ENCODE measurements around the gene PODXL2. TPM values are rescaled to one million over a fixed set of nuclear protein-coding genes. Genes with fewer than 3 reads are reported as not detected.

The PODXL2 gene
- total RNA-seq, 1 experiment from 2014 or later: 26.6 TPM

GRCh38 chr3:127585163-127585812 is 43.7 kb upstream of the PODXL2 start:
- no TSS peak for BruUV-seq (replicated peaks)
- no peaks in the 10 kb centered on the region for H3K27me3 ChIP-seq (replicated peaks; ENCODE audit: insufficient read depth, low read depth, low read length, poor library complexity)
- H3K36me3 ChIP-seq (ENCODE audit: insufficient read depth, low read length, poor library complexity, severe bottlenecking): no peaks in the 10 kb centered on the region
- no peak overlapping the region for H3K27ac ChIP-seq (ENCODE audit: low read depth, low read length, poor library complexity, severe bottlenecking)
- peaks cover 9% of the 10 kb centered on the region for H3K4me1 ChIP-seq (ENCODE audit: insufficient read depth, low read length, poor library complexity, severe bottlenecking)
- no peak overlapping the region for H3K4me3 ChIP-seq (ENCODE audit: low read depth, low read length, poor library complexity, severe bottlenecking)
- ChIA-PET CTCF (interaction anchor here (1.7 kb wide), 1 partner anchor 10 kb away, joined by 8 read pairs; no protein-coding TSS in a partner anchor), POLR2A (ENCODE audit: low non-redundant PET) (no interaction called here)
- no peak for TF ChIP-seq CTCF (conservative IDR thresholded peaks at IDR 0.05; ENCODE audit: low read depth, low read length)
- no peak for TF ChIP-seq EZH2 (IDR thresholded peaks at IDR 0.05; ENCODE audit: borderline replicate concordance, low read depth, low read length, poor library complexity, severe bottlenecking)
- DNase-seq (ENCODE audit: low spot score): no peak
- H3K9me3 ChIP-seq (ENCODE audit: low read depth, low read length, poor library complexity, severe bottlenecking): no peaks in the 10 kb centered on the region
- intact Hi-C loops (cut with micrococcal nuclease; ENCODE audit: unreplicated experiment): no loop called here

GRCh38 chr3:127585813-127586413 is 43.1 kb upstream of the PODXL2 start:
- Histone ChIP-seq H3K36me3 (ENCODE audit: insufficient read depth, low read length, poor library complexity, severe bottlenecking) (no peaks in the 10 kb centered on the region), H3K4me3 (ENCODE audit: low read depth, low read length, poor library complexity, severe bottlenecking) (no peak overlapping the region), H3K27me3 (replicated peaks; ENCODE audit: insufficient read depth, low read depth, low read length, poor library complexity) (no peaks in the 10 kb centered on the region), H3K9me3 (ENCODE audit: low read depth, low read length, poor library complexity, severe bottlenecking) (no peaks in the 10 kb centered on the region), H3K27ac (ENCODE audit: low read depth, low read length, poor library complexity, severe bottlenecking) (no peak overlapping the region), H3K4me1 (ENCODE audit: insufficient read depth, low read length, poor library complexity, severe bottlenecking) (peaks cover 9% of the 10 kb centered on the region)
- no peak for TF ChIP-seq EZH2 (IDR thresholded peaks at IDR 0.05; ENCODE audit: borderline replicate concordance, low read depth, low read length, poor library complexity, severe bottlenecking)
- TF ChIP-seq CTCF (conservative IDR thresholded peaks at IDR 0.05; ENCODE audit: low read depth, low read length): no peak
- no peak for DNase-seq (ENCODE audit: low spot score)
- ChIA-PET POLR2A (ENCODE audit: low non-redundant PET) (no interaction called here), CTCF (interaction anchor here (1.7 kb wide), 1 partner anchor 11 kb away, joined by 8 read pairs; no protein-coding TSS in a partner anchor)
- intact Hi-C loops (cut with micrococcal nuclease; ENCODE audit: unreplicated experiment): no loop called here
- no TSS peak for BruUV-seq (replicated peaks)

GRCh38 chr3:127587876-127588275 is 41.1 kb upstream of the PODXL2 start:
- ChIA-PET CTCF (no interaction called here), POLR2A (ENCODE audit: low non-redundant PET) (no interaction called here)
- no peak overlapping the region for H3K4me3 ChIP-seq (ENCODE audit: low read depth, low read length, poor library complexity, severe bottlenecking)
- no TSS peak for BruUV-seq (replicated peaks)
- H3K4me1 ChIP-seq (ENCODE audit: insufficient read depth, low read length, poor library complexity, severe bottlenecking): peaks cover 13% of the 10 kb centered on the region
- no peak for DNase-seq (ENCODE audit: low spot score)
- intact Hi-C loops (cut with micrococcal nuclease; ENCODE audit: unreplicated experiment): no loop called here
- no peaks in the 10 kb centered on the region for H3K9me3 ChIP-seq (ENCODE audit: low read depth, low read length, poor library complexity, severe bottlenecking)
- no peaks in the 10 kb centered on the region for H3K27me3 ChIP-seq (replicated peaks; ENCODE audit: insufficient read depth, low read depth, low read length, poor library complexity)
- no peak for TF ChIP-seq CTCF (conservative IDR thresholded peaks at IDR 0.05; ENCODE audit: low read depth, low read length)
- no peak for TF ChIP-seq EZH2 (IDR thresholded peaks at IDR 0.05; ENCODE audit: borderline replicate concordance, low read depth, low read length, poor library complexity, severe bottlenecking)
- no peak overlapping the region for H3K27ac ChIP-seq (ENCODE audit: low read depth, low read length, poor library complexity, severe bottlenecking)
- H3K36me3 ChIP-seq (ENCODE audit: insufficient read depth, low read length, poor library complexity, severe bottlenecking): no peaks in the 10 kb centered on the region

All from A673 (cell line).